Measurements from ENCODE around the gene LRRC4. TPM values are rescaled to one million over a fixed set of nuclear protein-coding genes. Genes with fewer than 3 reads are reported as not detected.

Gene LRRC4
- total RNA-seq, 1 experiment from 2014 or later: 0.39 TPM

GRCh38 chr7:127979728-127980126 is 51.5 kb downstream of the LRRC4 start:
- Histone ChIP-seq H3K9me3 (ENCODE audit: insufficient read depth, low read depth) (no peaks in the 10 kb centered on the region; the same call in 1 of the 2 replicates), H3K4me2 (no peak overlapping the region), H3K27me3 (ENCODE audit: insufficient read depth, low read depth) (no peaks in the 10 kb centered on the region), H3K36me3 (ENCODE audit: low read depth) (no peaks in the 10 kb centered on the region; the same call in 1 of the 2 replicates), H2AFZ (no peak overlapping the region), H4K20me1 (ENCODE audit: insufficient read depth) (no peaks in the 10 kb centered on the region; the same call in 1 of the 2 replicates), H3K79me2 (ENCODE audit: low read depth) (no peaks in the 10 kb centered on the region), H3K27ac (no peak overlapping the region), H3F3A (ENCODE audit: insufficient read depth, low read depth) (no peaks in the 10 kb centered on the region), H3K9me2 (ENCODE audit: insufficient read depth) (no peaks in the 10 kb centered on the region), H3K4me1 (replicated peaks; ENCODE audit: insufficient read depth) (peaks cover 7% of the 10 kb centered on the region), H3K4me3 (no peak overlapping the region)
- intact Hi-C loops (cut with micrococcal nuclease; ENCODE audit: unreplicated experiment): loop anchor here (5.0 kb wide), 1 partner anchor 68 kb away; no protein-coding TSS in a partner anchor
- CTCF ChIA-PET: interaction anchor here (0.7 kb wide), 1 partner anchor 270 kb away, joined by 9 read pairs; no protein-coding TSS in a partner anchor
- TF ChIP-seq CTCF (conservative IDR thresholded peaks at IDR 0.05) (no peak), EZH2 (IDR thresholded peaks at IDR 0.05; ENCODE audit: low read depth) (no peak)
- POLR2A ChIA-PET (ENCODE audit: unreplicated experiment): no interaction called here
- BruUV-seq (replicated peaks): no TSS peak
- DNase-seq: no peak

- peaks cover 7% of the 10 kb centered on the region for H3K4me1 ChIP-seq (replicated peaks; ENCODE audit: insufficient read depth)
- intact Hi-C loops (cut with micrococcal nuclease; ENCODE audit: unreplicated experiment): no loop called here
- H3K79me2 ChIP-seq (ENCODE audit: low read depth): no peaks in the 10 kb centered on the region
- H3F3A ChIP-seq (ENCODE audit: insufficient read depth, low read depth): no peaks in the 10 kb centered on the region
- H3K9me3 ChIP-seq (ENCODE audit: insufficient read depth, low read depth): no peaks in the 10 kb centered on the region; the same call in 1 of the 2 replicates
- POLR2A ChIA-PET (ENCODE audit: unreplicated experiment): no interaction called here
- no peaks in the 10 kb centered on the region for H3K27me3 ChIP-seq (ENCODE audit: insufficient read depth, low read depth)
- BruUV-seq (replicated peaks): no TSS peak
- DNase-seq: no peak
- no peak overlapping the region for H3K4me2 ChIP-seq
- no peak overlapping the region for H3K27ac ChIP-seq
- H4K20me1 ChIP-seq (ENCODE audit: insufficient read depth): no peaks in the 10 kb centered on the region; the same call in 1 of the 2 replicates
- no peak for TF ChIP-seq EZH2 (IDR thresholded peaks at IDR 0.05; ENCODE audit: low read depth)
- TF ChIP-seq CTCF (conservative IDR thresholded peaks at IDR 0.05): no peak
- no peaks in the 10 kb centered on the region; the same call in 1 of the 2 replicates for H3K36me3 ChIP-seq (ENCODE audit: low read depth)
- H2AFZ ChIP-seq: no peak overlapping the region
- H3K9me2 ChIP-seq (ENCODE audit: insufficient read depth): no peaks in the 10 kb centered on the region
- CTCF ChIA-PET: interaction anchor here (0.7 kb wide), 1 partner anchor 270 kb away, joined by 9 read pairs; no protein-coding TSS in a partner anchor
- H3K4me3 ChIP-seq: no peak overlapping the region
Observed at GRCh38 chr7:127979113-127979727, 52.0 kb downstream of the LRRC4 start.

- DNase-seq: no peak
- Histone ChIP-seq H3K9me2 (ENCODE audit: insufficient read depth) (no peaks in the 10 kb centered on the region), H3K4me1 (replicated peaks; ENCODE audit: insufficient read depth) (no peaks in the 10 kb centered on the region), H3K4me2 (no peak overlapping the region), H3K4me3 (no peak overlapping the region), H3K36me3 (ENCODE audit: low read depth) (no peaks in the 10 kb centered on the region; the same call in 1 of the 2 replicates), H3K27ac (no peak overlapping the region), H2AFZ (no peak overlapping the region), H3F3A (ENCODE audit: insufficient read depth, low read depth) (no peaks in the 10 kb centered on the region), H4K20me1 (ENCODE audit: insufficient read depth) (no peaks in the 10 kb centered on the region), H3K79me2 (ENCODE audit: low read depth) (no peaks in the 10 kb centered on the region), H3K9me3 (ENCODE audit: insufficient read depth, low read depth) (no peaks in the 10 kb centered on the region; the same call in 1 of the 2 replicates), H3K27me3 (ENCODE audit: insufficient read depth, low read depth) (no peaks in the 10 kb centered on the region)
- no TSS peak for BruUV-seq (replicated peaks)
- ChIA-PET CTCF (no interaction called here), POLR2A (ENCODE audit: unreplicated experiment) (no interaction called here)
- intact Hi-C loops (cut with micrococcal nuclease; ENCODE audit: unreplicated experiment): no loop called here
- TF ChIP-seq EZH2 (IDR thresholded peaks at IDR 0.05; ENCODE audit: low read depth): no peak
- no peak for TF ChIP-seq CTCF (conservative IDR thresholded peaks at IDR 0.05)
Observed at GRCh38 chr7:127978421-127978820, 52.8 kb downstream of the LRRC4 start.

Other genes starting within 250 kb of the LRRC4 start
- gene LEP, start 209.8 kb upstream of the LRRC4 start, total RNA-seq (2021): not detected in 2 replicates